NCI-H460 (cell line): ENCODE data around the gene ADISSP. TPM values are rescaled to one million over a fixed set of nuclear protein-coding genes. Genes with fewer than 3 reads are reported as not detected.

ENCODE experiments used
- total RNA-seq: library from RNA; depleted of rRNA; stranded (reverse); fragments of >200 nt; shearing (Covaris generic); gene quantifications from 2 replicates; pipeline ENCODE4 v1.2.3, GENCODE V29; 2014; rRNA removed

ADISSP gene
- total RNA-seq, 1 experiment from 2014 or later: 42.0 TPM

Other genes starting within 250 kb of the ADISSP start
- gene GFRA4, start 104.4 kb downstream of the ADISSP start, total RNA-seq: not detected in 2 replicates
- 0.10 and 0.12 TPM in 2 replicates for gene ADAM33, start 85.7 kb downstream of the ADISSP start, total RNA-seq
- not detected in 2 replicates for gene SIGLEC1, start 55.2 kb downstream of the ADISSP start, total RNA-seq
- not detected in 2 replicates for gene HSPA12B, start 35.1 kb downstream of the ADISSP start, total RNA-seq
- gene SPEF1, start 13.7 kb upstream of the ADISSP start, total RNA-seq: 0.20 TPM in 1 of 2 replicates, not detected in the other
- 53.1 and 56.2 TPM in 2 replicates for gene CENPB, start 19.0 kb upstream of the ADISSP start, total RNA-seq
- gene CDC25B, start 28.6 kb upstream of the ADISSP start, total RNA-seq: 64.3 and 66.7 TPM in 2 replicates
- gene AP5S1, start 52.8 kb upstream of the ADISSP start, total RNA-seq: 12.3 and 13.8 TPM in 2 replicates
- gene MAVS, start 79.1 kb upstream of the ADISSP start, total RNA-seq: 16.0 and 21.0 TPM in 2 replicates
- gene PANK2, start 121.6 kb upstream of the ADISSP start, total RNA-seq: 34.1 and 36.8 TPM in 2 replicates
- 8.5 and 11.3 TPM in 2 replicates for gene RNF24, start 247.8 kb upstream of the ADISSP start, total RNA-seq